ENCODE data around the gene C11orf71. TPM values are rescaled to one million over a fixed set of nuclear protein-coding genes. Genes with fewer than 3 reads are reported as not detected.
A peak's percentile ranks its signal among the peaks of the same experiment; 100 is the strongest.

The C11orf71 gene
- total RNA-seq, 1 donor from 2014 or later, result 3.6 TPM

DNA sequence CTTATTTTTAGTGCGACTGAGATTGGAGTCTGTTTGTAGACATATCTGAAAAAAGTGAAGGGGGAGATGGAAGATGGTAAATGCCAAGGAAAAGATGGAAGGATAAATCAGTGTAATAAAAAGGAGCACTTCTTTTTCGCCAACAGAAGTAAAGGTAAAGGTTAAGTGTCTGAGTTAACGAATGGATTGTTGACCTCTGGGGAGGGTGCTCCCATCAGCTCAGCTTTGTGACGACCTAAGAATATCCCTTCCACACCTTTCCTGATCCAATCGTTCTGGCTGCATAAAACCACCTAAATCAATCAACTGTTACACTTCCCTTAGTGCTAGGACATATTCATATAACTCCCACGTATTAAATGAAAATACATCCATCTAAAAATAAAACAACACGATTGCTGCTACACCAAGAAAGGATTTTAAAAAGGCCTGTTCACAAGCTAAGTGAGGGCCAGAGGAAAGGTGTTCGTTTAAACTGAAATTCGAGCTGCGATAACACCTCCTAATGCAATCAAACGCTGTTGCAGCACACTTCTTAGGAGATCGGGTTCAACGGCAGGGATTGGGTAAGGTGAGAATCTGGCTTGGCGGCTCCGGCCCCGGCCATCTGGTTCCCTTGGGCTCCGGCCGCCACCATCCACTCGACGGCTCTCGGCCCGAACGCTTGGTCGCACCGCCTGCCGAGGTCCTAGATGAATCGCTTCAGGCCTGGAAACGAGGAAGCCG lies 658 bp downstream of the C11orf71 start:
- DNase-seq (ENCODE audit: low read depth in 2 of 2), result peak in 1 of 2 donors; percentile 25

DNA sequence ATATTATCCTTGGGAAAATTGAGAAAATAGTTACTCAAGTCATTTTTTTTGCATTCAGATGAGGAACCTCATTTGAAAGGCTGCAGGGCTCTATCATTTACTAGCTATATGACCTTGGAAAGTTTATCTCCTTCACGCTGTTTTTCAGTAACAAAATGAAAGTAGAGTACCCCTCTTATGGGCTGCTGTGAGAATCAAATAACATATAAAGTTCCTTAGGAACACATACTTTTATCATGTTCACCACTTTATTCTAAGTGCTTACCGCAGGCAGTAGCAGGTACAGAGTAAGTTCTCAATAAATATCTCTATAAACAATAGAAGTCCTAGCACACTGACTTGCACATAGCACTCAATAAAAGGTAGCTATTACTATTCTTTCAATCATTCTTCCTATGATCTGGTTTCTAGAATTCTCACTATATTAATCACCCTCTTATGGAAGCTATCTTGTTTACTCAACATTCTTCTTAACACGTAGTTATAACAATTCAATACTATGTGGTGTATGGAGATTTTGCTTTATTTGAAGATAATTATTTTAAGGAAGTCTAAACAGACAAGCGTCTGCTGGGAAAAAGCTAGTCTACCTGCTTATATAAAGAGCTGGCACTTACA lies 1.9 kb downstream of the C11orf71 start:
- DNase-seq (ENCODE audit: low read depth in 2 of 2), result no peak

DNA sequence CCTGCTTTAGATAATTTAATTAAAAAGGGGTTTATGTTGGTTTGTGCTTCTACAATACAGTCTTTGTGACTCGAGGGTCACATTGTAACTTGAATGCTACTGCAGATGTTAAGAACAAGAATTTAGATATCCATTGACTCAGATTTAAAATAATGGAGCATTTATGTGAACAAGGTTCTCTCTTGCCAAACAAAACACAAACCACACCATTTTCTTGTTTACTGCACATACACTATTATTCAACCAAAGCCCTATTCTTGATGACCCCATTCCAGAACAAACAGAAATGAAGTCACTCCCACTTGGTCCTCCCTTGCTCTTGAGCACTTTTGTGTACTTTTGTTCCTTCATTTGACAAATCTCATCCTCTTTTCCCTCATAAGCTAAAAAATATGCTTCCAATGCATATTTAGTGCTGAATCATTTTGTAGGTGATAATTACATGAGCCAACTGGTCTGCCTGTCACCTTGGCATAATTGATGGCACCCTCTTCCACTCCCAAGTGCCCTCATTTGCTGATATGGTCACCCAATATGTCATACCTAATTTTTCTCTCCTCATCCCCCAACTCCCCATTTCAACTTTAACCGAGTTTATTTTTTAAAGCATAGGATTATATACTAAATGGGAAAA lies 2.8 kb downstream of the C11orf71 start:
- DNase-seq (ENCODE audit: low read depth in 2 of 2), result no peak

DNA sequence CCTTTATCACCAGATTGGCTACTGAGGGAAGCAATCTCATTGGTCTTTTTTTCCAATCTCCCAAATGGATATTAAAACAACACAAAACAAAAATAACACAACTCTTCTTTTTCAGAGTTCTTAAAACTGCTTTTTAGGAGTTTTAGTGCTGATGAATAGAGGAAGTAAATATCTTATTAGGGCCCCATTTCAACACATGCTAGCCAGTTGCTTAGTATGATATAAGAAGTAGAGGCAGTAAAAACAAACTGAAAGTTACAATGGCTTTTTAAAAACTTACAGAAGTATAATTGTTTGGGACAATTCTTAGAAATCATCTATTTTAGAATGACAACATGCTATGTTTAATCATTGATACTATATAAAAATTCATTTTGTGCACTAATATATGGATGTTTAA lies 3.4 kb downstream of the C11orf71 start:
- no peak for DNase-seq (ENCODE audit: low read depth in 2 of 2)

DNA sequence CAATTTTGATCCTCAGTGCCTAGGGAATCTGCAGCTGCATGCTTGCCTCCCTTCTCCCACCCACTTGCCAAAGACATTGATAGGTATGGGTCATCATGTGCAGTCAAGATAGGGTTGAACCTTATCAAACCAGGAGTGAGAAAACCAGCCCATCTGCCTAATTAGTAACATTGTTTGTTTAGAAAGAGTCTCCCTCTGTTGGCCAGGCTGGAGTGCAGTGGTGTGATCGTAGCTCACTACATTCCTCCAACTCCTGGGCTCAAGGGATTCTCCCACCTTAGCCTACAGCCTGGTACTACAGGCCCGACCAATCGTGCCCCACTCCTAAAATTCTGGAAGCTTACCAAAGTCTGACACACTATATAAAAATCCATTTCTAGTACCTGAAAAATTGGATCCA lies 4.6 kb downstream of the C11orf71 start:
- peak; percentile 15 to 21 for DNase-seq (ENCODE audit: low read depth in 2 of 2)

DNA sequence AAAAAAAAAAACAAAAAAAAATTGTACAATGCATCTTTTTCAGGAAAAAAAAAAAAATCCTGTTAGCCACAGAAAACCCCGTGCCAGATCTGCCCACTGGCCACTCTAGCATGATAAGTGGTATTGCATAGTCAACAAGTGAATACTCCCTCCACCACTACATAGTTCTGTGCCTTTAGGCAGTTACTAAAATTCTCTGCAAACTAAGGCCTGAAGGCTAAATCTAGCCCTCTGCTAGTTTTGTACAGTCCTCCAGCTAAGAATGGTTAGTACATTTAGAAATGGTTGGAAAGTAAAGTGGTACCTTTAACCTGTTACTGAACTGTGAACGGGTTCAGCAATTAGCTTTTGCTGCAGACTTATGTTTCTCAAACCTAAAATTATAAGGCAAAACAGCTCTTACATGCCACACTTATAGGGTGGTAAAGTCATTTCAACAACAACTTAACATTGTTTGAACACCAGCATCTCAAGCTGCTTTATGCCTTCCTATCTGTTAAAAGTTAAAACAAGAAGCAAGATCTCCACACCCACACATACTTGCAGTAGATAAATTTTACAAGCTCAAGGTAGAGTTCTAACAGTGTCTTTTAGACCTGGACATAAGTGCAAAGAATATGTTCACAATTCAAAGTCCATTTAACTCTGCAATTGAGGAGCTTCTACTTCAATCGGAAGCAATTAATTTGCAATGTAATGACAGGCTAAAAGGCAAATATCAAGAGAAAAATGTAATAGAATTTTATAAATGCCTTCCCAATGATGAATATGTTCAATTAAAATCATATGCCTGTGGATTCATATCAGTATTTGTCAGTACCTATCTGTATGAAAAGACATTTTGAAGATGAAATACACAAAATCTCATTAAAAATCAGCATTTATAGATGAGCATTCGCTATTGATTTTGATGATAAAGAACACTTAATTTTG lies 7.3 kb downstream of the C11orf71 start:
- DNase-seq (ENCODE audit: low read depth in 2 of 2), result no peak

DNA sequence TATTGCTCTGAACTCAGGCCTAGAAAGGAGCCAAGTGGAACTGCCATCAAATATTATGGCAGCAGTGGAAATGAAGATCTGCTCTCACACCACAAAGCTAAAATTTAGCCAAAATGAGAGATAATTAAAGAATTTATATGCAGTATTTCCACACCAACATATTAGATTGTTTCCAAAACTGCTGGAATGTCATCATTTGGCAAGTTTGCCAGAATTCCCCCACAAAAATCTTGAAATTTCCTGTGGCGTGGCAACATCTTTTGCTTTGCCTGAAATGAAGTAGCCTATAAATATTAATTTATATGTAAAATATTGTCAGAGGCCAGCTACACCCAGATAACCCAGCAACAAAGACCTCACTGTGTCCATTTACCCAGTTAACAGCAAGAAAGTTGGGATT lies 13.8 kb downstream of the C11orf71 start:
- DNase-seq (ENCODE audit: low read depth in 2 of 2), result no peak

DNA sequence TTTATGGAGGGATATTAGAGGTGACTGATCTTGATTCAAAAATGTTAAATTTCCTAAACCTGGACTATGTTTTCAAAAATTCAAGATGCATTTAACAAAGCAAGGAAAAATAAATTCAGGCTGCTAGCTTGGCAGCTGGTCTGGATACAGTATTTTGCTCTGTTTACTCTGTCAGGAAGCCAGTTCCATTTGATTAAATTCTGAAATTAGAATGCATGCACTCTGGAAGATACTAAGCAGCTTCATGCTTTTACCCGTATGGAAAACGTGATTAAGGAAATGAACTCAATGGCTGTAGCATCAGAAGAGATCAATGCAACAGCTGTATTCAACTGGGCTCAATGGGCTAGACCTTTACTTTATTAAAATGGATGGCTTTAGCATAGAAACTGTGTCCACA lies 14.2 kb downstream of the C11orf71 start:
- no peak for DNase-seq (ENCODE audit: low read depth in 2 of 2)

DNA sequence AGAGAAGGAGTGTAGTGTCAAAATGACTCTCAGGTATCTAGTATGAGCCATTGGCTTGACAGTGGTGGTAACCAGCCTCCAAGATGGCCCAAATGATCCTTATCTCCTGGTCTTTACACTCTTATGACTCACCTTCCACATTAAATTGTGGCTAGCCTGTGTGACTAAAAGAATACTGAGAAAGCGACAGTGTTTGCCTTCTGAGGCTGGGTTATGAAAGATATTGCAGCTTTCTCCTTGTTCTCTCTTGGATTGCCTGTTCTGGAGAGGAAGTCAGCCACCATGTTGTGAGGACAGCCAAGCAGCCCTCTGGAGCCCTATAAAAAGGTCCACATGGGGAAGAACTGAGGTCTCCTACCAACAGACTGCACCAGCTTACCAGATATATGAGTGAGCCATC lies 15.8 kb downstream of the C11orf71 start:
- no peak for DNase-seq (ENCODE audit: low read depth in 2 of 2)

DNA sequence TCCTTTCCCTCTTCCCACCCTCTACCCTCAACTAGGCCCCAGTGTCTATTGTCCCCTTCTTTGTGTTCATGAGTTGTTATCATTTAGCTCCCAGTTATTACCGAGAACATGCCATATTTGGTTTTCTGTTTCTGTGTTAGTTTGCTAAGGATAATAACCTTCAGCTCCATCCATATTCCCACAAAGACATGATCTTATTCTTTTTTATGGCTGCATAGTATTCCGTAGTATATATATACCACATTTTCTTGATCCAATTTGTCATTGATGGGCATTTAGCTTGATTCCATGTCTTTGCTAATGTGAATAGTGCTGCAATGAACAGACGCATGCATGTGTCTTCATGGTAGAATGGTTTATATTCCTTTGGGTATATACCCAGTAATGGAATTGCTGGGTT lies 17.8 kb downstream of the C11orf71 start:
- DNase-seq (ENCODE audit: low read depth in 2 of 2), result no peak

DNA sequence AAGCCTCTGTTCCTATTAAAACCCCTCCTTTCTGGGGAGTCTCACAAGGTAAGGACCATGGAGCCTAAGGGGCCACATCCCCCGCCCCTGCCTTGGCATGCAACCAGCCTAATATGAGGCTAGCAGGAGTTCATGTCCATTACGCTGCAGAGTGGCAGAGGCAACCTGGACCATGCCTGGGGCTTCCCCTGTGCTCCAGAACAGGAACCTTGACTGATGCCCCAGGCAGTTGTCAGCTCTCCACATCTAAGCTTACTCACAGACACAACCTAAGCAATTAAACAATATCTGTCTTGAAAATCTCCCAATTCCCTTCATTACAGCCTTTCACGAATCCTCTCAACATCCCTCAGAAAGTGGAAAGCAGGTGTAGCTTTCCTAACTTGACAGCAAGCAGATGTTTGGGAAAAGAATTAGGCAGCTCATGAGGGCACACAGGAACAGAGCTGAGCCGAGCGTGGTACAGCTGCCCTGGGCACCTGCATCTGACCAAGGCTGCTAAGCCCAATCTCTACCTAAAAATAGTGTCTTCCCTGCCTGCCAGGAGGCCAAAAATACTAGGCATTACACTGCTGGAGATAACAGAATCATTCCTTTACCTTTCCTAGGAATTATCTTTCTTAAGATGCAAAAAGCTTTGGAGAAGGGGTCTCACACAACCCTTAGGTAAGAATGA lies 20.8 kb downstream of the C11orf71 start:
- no peak for DNase-seq (ENCODE audit: low read depth in 2 of 2)

DNA sequence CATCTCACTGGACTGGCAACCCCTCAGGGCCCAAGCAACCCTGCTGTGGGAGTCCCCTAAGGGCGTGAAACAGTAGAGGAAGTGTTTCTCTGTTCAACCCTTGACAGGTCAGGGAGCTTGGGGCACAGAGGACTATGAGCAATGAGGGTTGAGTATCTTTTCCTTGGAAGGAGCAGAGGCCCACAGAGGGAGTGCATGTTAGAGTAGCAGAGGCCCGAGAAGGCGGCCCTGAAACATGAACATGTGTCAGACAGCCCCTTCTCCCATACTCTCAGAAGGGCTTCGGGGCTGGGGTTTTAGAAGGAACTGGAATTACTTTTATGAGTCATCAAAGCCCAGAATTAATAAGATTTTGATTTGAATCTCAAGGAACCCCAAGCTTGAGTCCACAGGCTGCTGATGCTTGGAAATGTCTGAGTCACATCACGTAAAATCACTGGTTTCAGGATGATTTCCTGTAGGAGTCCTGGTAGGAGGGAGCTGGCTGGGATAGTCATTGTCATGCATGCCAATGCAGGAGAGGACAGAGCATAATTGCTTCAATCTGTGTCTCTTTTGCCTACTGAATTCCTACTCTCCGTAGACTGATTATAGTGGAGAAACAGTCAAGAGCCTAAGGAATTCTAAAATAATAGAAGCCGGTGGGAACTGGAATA lies 22.6 kb downstream of the C11orf71 start:
- peak in 1 of 2 donors; percentile 23 for DNase-seq (ENCODE audit: low read depth in 2 of 2)

DNA sequence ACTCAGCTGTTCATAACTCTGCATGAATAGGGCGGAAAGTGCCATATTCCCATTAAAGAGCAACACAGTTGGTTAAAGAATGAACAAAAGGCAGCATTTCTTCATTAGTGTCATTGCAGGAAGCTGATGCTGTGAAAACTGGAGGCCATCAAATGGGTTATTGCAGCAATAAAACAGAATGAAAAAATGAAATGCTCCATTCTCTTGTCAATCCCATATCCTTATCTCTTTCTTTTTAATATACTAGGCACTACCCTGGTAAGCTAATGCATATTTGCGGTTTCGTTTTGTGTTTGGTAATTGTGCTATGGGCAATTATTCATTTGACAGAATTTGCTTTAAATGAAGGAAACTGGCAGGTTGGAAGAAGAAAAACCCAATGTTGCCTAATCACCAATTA lies 25.3 kb downstream of the C11orf71 start:
- no peak for DNase-seq (ENCODE audit: low read depth in 2 of 2)

DNA sequence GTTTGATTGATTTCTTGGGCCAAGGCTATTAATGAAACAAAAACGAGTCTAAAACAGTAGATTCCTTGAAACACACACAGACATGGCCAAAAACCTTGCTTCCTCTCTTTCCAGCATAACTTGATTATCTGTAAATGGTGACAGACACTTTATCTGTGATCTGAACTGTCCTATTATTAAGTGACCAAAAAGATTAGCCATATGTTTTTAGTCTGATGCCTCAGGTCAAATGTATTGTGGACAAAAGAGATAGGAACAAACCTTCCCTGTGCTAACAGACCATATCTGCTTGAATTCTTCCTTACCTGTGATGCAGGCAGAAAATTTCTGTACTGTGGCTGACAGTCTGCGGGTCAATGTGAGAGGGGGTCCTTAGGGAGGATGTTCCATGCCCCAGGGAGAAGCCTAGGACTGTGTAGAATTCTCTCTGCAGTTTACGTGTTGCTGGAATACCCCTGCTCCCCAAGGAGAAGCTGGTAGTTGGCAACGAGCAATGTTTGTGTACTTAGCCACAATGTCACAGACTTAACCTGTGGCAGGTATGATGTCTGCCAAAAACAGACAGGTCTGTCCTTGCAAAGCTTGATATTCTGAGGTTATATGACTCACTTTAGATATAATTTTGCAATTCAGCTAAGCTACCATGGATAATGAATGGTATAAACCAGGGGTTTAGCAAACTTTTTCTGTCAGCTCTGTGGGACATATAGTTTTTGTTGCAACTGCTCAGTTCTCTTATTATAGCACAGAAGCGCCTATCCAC lies 31.2 kb downstream of the C11orf71 start:
- no peak for DNase-seq (ENCODE audit: low read depth in 2 of 2)

DNA sequence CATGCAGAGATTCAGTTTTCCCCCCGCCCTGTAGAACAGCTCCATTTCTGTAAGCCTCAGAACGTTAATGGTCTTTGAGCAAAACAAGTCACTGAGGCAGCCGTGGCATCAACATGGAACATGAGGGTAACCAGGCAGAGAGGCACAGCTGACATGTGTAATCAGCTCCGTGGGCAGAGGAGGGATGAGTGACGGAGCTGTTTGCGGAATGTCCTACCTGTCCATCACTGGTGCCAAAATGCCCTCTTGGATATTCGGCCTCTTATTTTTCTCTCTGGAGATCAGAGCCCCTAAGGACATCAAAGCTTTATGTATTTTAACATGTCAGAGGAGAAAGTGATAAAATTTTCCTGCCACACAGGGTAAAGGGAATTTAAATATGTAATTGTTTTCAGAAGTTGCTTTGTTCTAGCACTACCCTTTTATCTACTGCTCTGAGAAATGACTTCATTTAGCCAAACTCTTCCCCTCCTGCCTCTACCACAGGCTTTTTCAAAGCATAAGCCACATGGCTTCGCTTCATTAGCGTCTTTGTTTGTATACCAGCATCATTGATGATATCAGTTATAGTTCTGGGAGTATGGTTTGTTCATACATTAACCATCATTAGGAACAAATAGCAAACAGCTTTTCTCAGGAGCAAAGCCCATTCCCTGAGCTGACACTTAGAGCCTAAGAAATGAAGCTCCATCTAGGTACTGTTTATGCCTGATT lies 32.9 kb downstream of the C11orf71 start:
- DNase-seq (ENCODE audit: low read depth in 2 of 2), result no peak

DNA sequence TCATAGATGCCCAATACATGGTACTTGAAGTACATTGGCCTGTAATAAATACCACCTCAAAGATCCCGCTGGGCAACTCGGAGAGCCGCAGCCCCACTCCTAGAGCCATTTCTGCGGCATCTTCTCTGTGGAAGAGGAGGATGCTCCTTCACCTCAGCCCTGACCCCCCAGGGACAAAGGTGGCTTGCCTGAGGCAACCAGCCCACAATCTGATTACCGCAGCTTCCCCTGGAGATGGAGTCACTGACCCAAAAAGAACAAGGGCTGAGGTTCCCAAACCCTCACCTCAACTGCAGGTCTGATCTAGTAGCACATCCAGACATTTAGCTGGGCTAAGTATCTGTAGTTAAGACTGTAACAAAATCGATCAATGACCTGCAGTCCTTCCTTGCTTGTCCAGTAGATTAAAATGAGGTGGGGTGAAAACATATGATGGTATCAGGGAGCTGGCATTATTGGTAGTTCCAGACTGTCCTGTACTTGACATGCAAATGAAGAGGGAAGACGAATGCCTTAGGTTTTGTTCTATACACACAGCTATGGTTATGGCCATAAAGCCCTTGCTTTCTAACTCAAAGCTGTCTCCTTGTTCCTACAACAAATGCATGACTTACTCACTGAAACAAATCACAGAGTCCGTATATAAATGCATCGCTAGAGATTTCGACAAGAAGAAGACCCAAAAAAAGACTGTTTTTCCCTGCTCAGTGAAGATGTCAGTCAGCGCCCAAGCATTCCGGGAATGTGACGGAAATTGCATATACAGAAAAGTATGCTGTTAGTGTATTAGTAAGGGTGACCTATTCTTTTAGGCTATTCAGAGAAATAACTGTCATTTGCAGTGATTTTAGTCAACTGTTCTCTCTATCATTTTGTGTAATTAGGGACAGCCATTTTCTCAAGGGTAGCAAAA lies 33.7 kb downstream of the C11orf71 start:
- DNase-seq (ENCODE audit: low read depth in 2 of 2), result peak; percentile 53 to 57

DNA sequence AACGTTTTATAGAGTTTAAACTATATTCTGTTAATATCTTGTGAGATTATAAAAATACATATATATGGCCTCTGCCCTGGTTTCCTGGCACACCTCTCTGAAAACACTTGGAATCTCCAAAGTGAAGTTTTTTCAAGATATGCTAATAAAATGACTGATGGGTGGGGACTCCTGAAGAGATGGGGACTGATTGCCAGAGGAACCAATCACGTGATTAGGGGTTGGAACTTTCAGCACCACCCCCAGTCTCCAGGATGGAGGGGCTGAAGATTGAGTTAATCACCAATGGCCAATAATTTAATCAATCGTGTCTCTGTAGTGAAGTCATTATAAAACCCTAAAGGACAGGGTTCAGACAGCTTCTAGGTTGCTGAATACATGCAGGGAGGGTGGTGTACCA lies 37.4 kb downstream of the C11orf71 start:
- no peak for DNase-seq (ENCODE audit: low read depth in 2 of 2)

DNA sequence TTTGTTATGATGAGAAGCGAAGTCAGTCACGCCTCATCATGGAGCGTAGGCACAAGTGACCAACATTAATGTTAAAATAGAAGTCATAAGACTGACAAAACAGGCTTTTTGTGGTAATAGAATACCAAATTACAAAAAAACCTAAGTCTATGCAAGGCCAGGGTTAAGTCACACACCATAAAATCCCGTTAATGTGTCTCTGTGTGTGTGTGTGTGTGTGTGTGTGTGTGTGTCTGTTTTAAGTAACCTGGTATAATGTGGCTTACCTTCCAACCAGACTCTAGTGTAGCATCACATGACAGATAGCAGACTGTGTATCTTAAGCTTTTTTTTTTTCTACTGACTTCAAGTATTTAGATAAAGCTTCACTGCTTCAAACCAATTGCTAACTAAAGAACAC lies 38.0 kb downstream of the C11orf71 start:
- no peak for DNase-seq (ENCODE audit: low read depth in 2 of 2)

All from lung microvascular endothelial cell (primary cell).